ENCODE measurements around the gene STPG4. TPM values are rescaled to one million over a fixed set of nuclear protein-coding genes. Genes with fewer than 3 reads are reported as not detected.
A peak's percentile ranks its signal among the peaks of the same experiment; 100 is the strongest.

Gene STPG4
- polyA plus RNA-seq, 1 of the 3 experiments (the other 2 are of a cell fraction), result 0.20 TPM

GRCh38 chr2:47043142-47043890 lies 111.8 kb downstream of the STPG4 start (continued):
- no peak for TF ChIP-seq EZH2phosphoT487 (IDR thresholded peaks at IDR 0.05; ENCODE audit: borderline replicate concordance, low read depth)
- peak; percentile 96 for TF ChIP-seq FOSL2 (IDR thresholded peaks at IDR 0.05; ENCODE audit: borderline replicate concordance, low read depth)

GRCh38 chr2:47041891-47042684 lies 113.0 kb downstream of the STPG4 start:
- peak overlapping the region; percentile 96 to 99 for H3K27ac ChIP-seq (ENCODE audit: low read depth in 2 of 2, low read length in 1 of 2)
- CTCF ChIA-PET, result interaction anchor here (0.8 to 3.9 kb wide), 9 partner anchors 9 to 281 kb away, joined by 3 to 23 read pairs (median 5); no protein-coding TSS in a partner anchor
- H3K79me2 ChIP-seq (ENCODE audit: insufficient read depth), result peaks cover 23% of the 10 kb centered on the region; the same call in 1 of the 2 replicates
- no peaks in the 10 kb centered on the region for H3K9me3 ChIP-seq
- no peak for DNase-seq
- H3K27me3 ChIP-seq (ENCODE audit: insufficient read depth), result no peaks in the 10 kb centered on the region
- peaks cover 22% of the 10 kb centered on the region for H3F3A ChIP-seq (replicated peaks; ENCODE audit: insufficient read depth)
- H3K4me2 ChIP-seq, result peak overlapping the region; percentile 81
- WGBS (ENCODE audit: low lambda C conversion rate), result 77% methylated on average over 11 of the region's 11 CpGs
- H3K9me2 ChIP-seq, result no peaks in the 10 kb centered on the region
- POLR2A ChIA-PET, result interaction anchor here (0.9 to 5.4 kb wide), 5 partner anchors 15 to 46 kb away, joined by 3 to 49 read pairs (median 9); no protein-coding TSS in a partner anchor
- H3K4me3 ChIP-seq (ENCODE audit: low read depth in 2 of 2, low read length in 1 of 2), result no peak overlapping the region
- H4K20me1 ChIP-seq (ENCODE audit: insufficient read depth), result no peaks in the 10 kb centered on the region
- peaks cover 37 to 78% of the 10 kb centered on the region in 2 experiments for H3K4me1 ChIP-seq (ENCODE audit: control insufficient read depth in 1 of 2, insufficient read depth in 2 of 2, low read depth in 1 of 2, low read length in 1 of 2)
- H2AFZ ChIP-seq (ENCODE audit: low read depth), result no peak overlapping the region
- TF ChIP-seq TEAD4 (IDR thresholded peaks at IDR 0.05; ENCODE audit: borderline replicate concordance, insufficient read depth) (no peak), SIN3A (IDR thresholded peaks at IDR 0.05; ENCODE audit: borderline replicate concordance, low read depth, low read length) (no peak), TAF1 (IDR thresholded peaks at IDR 0.05; ENCODE audit: borderline replicate concordance, low read depth, low read length) (no peak), FOSL2 (IDR thresholded peaks at IDR 0.05; ENCODE audit: borderline replicate concordance, low read depth) (no peak), REST (IDR thresholded peaks at IDR 0.05; ENCODE audit: low read depth, low read length) (no peak), POLR2AphosphoS5 (IDR thresholded peaks at IDR 0.05; ENCODE audit: low read depth, low read length) (no peak), ZBTB33 (IDR thresholded peaks at IDR 0.05; ENCODE audit: borderline replicate concordance, low read depth) (no peak)
- peaks cover 4 to 10% of the 10 kb centered on the region in 2 experiments for H3K36me3 ChIP-seq (replicated peaks in 1 of 2; ENCODE audit: control insufficient read depth in 1 of 2, insufficient read depth in 2 of 2, low read length in 1 of 2)
- H3K9ac ChIP-seq, result peak overlapping the region; percentile 93

Measured in SK-N-SH (cell line).